Measurements from ENCODE around the gene TMC1.
A peak's percentile ranks its signal among the peaks of the same experiment; 100 is the strongest.

The TMC1 gene

GRCh38 chr9:72576087-72576486, 54.7 kb downstream of the TMC1 start:
- DNase-seq: no peak

GRCh38 chr9:72577212-72577753, 55.9 kb downstream of the TMC1 start:
- no peak for DNase-seq

GRCh38 chr9:72579190-72579589, 57.8 kb downstream of the TMC1 start:
- peak in 1 of 2 experiments; percentile 26 for DNase-seq

GRCh38 chr9:72579880-72580550, 58.6 kb downstream of the TMC1 start:
- no peak for DNase-seq

GRCh38 chr9:72581694-72582093, 60.3 kb downstream of the TMC1 start:
- no peak for DNase-seq

- no peak for DNase-seq
These were observed 62.0 kb downstream of the TMC1 start for GRCh38 chr9:72583370-72583769.

- DNase-seq: peak; percentile 34 to 84
These were observed 65.2 kb downstream of the TMC1 start for GRCh38 chr9:72586388-72587130.

GRCh38 chr9:72588336-72588735, 66.9 kb downstream of the TMC1 start:
- DNase-seq: no peak

GRCh38 chr9:72589667-72590521, 68.5 kb downstream of the TMC1 start:
- DNase-seq: no peak

- no peak for DNase-seq
These were observed 69.4 kb downstream of the TMC1 start for GRCh38 chr9:72590824-72591223.

GRCh38 chr9:72592502-72593403, 71.3 kb downstream of the TMC1 start:
- DNase-seq: peak in 1 of 2 experiments; percentile 85

GRCh38 chr9:72596451-72597180, 75.2 kb downstream of the TMC1 start:
- no peak for DNase-seq

GRCh38 chr9:72597181-72597517, 75.7 kb downstream of the TMC1 start:
- DNase-seq: no peak

- no peak for DNase-seq
These were observed 76.2 kb downstream of the TMC1 start for GRCh38 chr9:72597601-72598000.

GRCh38 chr9:72598639-72599038, 77.2 kb downstream of the TMC1 start:
- DNase-seq: no peak

- peak in 1 of 2 experiments; percentile 19 for DNase-seq
These were observed 78.6 kb downstream of the TMC1 start for GRCh38 chr9:72599874-72600534.

GRCh38 chr9:72600671-72601070, 79.3 kb downstream of the TMC1 start:
- no peak for DNase-seq

- no peak for DNase-seq
These were observed 80.2 kb downstream of the TMC1 start for GRCh38 chr9:72601615-72602014.

GRCh38 chr9:72612449-72612848, 91.0 kb downstream of the TMC1 start:
- no peak for DNase-seq

GRCh38 chr9:72614067-72614466, 92.7 kb downstream of the TMC1 start:
- no peak for DNase-seq

GRCh38 chr9:72615931-72616330, 94.5 kb downstream of the TMC1 start:
- DNase-seq: no peak

Data from SW 1271 (cell line).